ENCODE measurements around the gene ADAMTSL5.
"Not testable (repeated sequence)": the region's sequence is repeated elsewhere in the genome, so short reads cannot be mapped to it uniquely, and the experiment has no call there.

The ADAMTSL5 gene

GRCh38 chr19:1523412-1524286, 10.8 kb upstream of the ADAMTSL5 start, which contains the start of gene PLK5:
Gene PLK5 (plus strand): TSS chr19:1524077. CDS start chr19:1526997, 2,920 bp downstream.
- no peak within 1 kb of the TSS for H3K4me3 Mint-ChIP-seq
- H3K9me3 Mint-ChIP-seq, result no peaks in the 10 kb centered on the region
- no peak for ATAC-seq
- H3K27me3 Mint-ChIP-seq, result peaks cover 72% of the 10 kb centered on the region
- DNase-seq, result no peak
- peaks cover 9% of the 10 kb centered on the region for H3K4me1 Mint-ChIP-seq
- no peak within 1 kb of the TSS for H3K27ac Mint-ChIP-seq

- Mint-ChIP-seq H3K27ac (no peak overlapping the region), H3K9me3 (no peaks in the 10 kb centered on the region), H3K27me3 (peaks cover 75% of the 10 kb centered on the region), H3K4me1 (peaks cover 9% of the 10 kb centered on the region), H3K4me3 (no peak overlapping the region)
- no peak for ATAC-seq
- no peak for DNase-seq
These were observed 10.0 kb upstream of the ADAMTSL5 start for GRCh38 chr19:1522838-1523237.

GRCh38 chr19:1522061-1522460, 9.2 kb upstream of the ADAMTSL5 start:
- Mint-ChIP-seq H3K4me3 (no peak overlapping the region), H3K27ac (no peak overlapping the region), H3K9me3 (no peaks in the 10 kb centered on the region), H3K4me1 (peaks cover 9% of the 10 kb centered on the region), H3K27me3 (peaks cover 68% of the 10 kb centered on the region)
- ATAC-seq, result no peak
- DNase-seq, result no peak

- H3K4me3 Mint-ChIP-seq, result no peak overlapping the region
- H3K4me1 Mint-ChIP-seq, result peaks cover 9% of the 10 kb centered on the region
- H3K9me3 Mint-ChIP-seq, result no peaks in the 10 kb centered on the region
- no peak for DNase-seq
- H3K27me3 Mint-ChIP-seq, result peaks cover 68% of the 10 kb centered on the region
- no peak overlapping the region for H3K27ac Mint-ChIP-seq
- ATAC-seq, result no peak
These were observed 8.8 kb upstream of the ADAMTSL5 start for GRCh38 chr19:1521636-1522035.

GRCh38 chr19:1520203-1520780, 7.5 kb upstream of the ADAMTSL5 start:
- H3K4me1 Mint-ChIP-seq, result peaks cover 9% of the 10 kb centered on the region

DNA sequence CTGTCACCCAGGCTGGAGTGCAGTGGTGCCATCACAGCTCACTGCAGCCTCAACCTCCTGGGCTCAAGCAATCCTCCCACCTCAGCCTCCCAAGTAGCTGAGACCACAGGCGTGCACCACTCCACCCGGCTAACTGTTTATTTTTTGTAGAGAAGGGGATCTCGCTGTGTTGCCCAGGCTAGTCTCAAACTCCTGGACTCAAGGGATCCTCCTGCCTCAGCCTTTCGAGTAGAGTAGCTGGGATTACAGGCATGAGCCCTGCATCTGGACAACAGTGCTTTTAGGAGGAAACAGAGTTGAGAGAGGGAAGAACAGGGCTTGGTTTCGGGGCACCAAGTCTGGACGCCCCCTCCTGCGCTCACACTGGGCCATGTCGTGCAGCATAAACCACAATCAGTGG, 7.0 kb upstream of the ADAMTSL5 start:
- H3K27me3 Mint-ChIP-seq, result peaks cover 66% of the 10 kb centered on the region
- not testable (repeated sequence) for H3K27ac Mint-ChIP-seq, H3K9me3 Mint-ChIP-seq, ATAC-seq, H3K4me1 Mint-ChIP-seq, H3K4me3 Mint-ChIP-seq, DNase-seq

More at GRCh38 chr19:1520203-1520780, 7.5 kb upstream of the ADAMTSL5 start:
- no peak for ATAC-seq
- no peak for DNase-seq
- H3K4me3 Mint-ChIP-seq, result no peak overlapping the region
- no peaks in the 10 kb centered on the region for H3K9me3 Mint-ChIP-seq
- no peak overlapping the region for H3K27ac Mint-ChIP-seq
- peaks cover 66% of the 10 kb centered on the region for H3K27me3 Mint-ChIP-seq

- ATAC-seq (no peak), DNase-seq (no peak)
- no peak overlapping the region for H3K4me3 Mint-ChIP-seq
- no peak overlapping the region for H3K27ac Mint-ChIP-seq
- H3K27me3 Mint-ChIP-seq, result peaks cover 67% of the 10 kb centered on the region
- H3K9me3 Mint-ChIP-seq, result no peaks in the 10 kb centered on the region
- H3K4me1 Mint-ChIP-seq, result peaks cover 6% of the 10 kb centered on the region
These were observed 5.7 kb upstream of the ADAMTSL5 start for GRCh38 chr19:1518471-1518870.

- ATAC-seq, result no peak
- peaks cover 16% of the 10 kb centered on the region for H3K4me1 Mint-ChIP-seq
- no peak overlapping the region for H3K27ac Mint-ChIP-seq
- H3K9me3 Mint-ChIP-seq, result no peaks in the 10 kb centered on the region
- H3K4me3 Mint-ChIP-seq, result no peak overlapping the region
- DNase-seq, result no peak
- peaks cover 53% of the 10 kb centered on the region for H3K27me3 Mint-ChIP-seq
These were observed 3.6 kb upstream of the ADAMTSL5 start for GRCh38 chr19:1516395-1516753.

GRCh38 chr19:1514986-1515721, 2.3 kb upstream of the ADAMTSL5 start:
- H3K27ac Mint-ChIP-seq, result no peak overlapping the region
- DNase-seq (no peak), ATAC-seq (no peak)
- peaks cover 22% of the 10 kb centered on the region for H3K4me1 Mint-ChIP-seq
- peaks cover 60% of the 10 kb centered on the region for H3K27me3 Mint-ChIP-seq
- H3K4me3 Mint-ChIP-seq, result no peak overlapping the region
- H3K9me3 Mint-ChIP-seq, result no peaks in the 10 kb centered on the region

- no peak overlapping the region for H3K4me3 Mint-ChIP-seq
- no peak for ATAC-seq
These were observed 1.5 kb upstream of the ADAMTSL5 start for GRCh38 chr19:1514295-1514661.

DNA sequence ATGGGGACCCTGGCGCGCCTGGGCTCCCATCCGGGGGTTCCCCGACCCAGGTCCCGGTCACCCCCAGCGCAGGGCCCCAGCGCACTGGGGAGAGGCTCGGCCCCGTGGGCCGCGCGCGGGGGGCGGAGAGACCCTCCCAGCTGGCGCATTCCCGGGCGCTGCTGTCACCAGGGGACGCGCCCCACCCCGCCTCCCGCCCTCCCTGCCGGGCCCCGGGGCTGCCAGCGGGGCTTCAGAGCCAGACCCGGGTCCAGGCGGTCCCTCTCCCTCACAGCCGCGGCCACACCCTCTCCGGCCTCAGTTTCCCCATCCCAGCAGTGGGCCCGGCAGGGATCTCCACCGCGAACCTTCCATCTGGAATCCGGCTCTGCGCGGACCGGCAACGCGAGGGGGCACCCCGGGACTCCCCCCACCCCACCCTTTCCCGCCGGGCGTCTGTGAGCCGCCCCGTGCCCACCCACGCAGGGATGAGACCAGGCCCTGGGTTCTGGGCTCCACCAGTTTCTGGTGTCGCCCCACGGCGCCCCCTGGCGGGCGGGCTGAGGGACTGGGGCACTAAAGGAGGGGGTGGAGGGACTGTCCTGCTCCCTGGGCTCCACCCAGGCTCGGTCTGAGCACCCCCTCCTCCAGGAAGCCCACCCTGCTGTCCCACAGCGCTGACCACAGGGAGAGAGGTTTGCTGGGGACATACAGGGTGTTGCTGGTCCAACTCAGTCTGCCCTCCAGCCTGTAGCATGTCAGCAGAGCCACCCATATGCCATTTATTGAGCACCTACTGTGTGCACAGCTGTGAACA, 878 bp upstream of the ADAMTSL5 start:
- H3K4me1 Mint-ChIP-seq, result peaks cover 30% of the 10 kb centered on the region
- no peak overlapping the region for H3K27ac Mint-ChIP-seq
- DNase-seq (peak; percentile 76 to 82), ATAC-seq (peak; percentile 63)
- H3K4me3 Mint-ChIP-seq, result peak overlapping the region; percentile 55 to 61
- peaks cover 66% of the 10 kb centered on the region for H3K27me3 Mint-ChIP-seq
- no peaks in the 10 kb centered on the region for H3K9me3 Mint-ChIP-seq

More at GRCh38 chr19:1514295-1514661, 1.5 kb upstream of the ADAMTSL5 start:
- peaks cover 28% of the 10 kb centered on the region for H3K4me1 Mint-ChIP-seq
- peaks cover 68% of the 10 kb centered on the region for H3K27me3 Mint-ChIP-seq
- no peaks in the 10 kb centered on the region for H3K9me3 Mint-ChIP-seq
- no peak for DNase-seq
- H3K27ac Mint-ChIP-seq, result no peak overlapping the region

GRCh38 chr19:1511318-1512317, 1.2 kb downstream of the ADAMTSL5 start:
- ATAC-seq, result no peak
- H3K4me1 Mint-ChIP-seq, result peaks cover 48% of the 10 kb centered on the region
- H3K9me3 Mint-ChIP-seq, result no peaks in the 10 kb centered on the region
- peaks cover 57% of the 10 kb centered on the region for H3K27me3 Mint-ChIP-seq
- H3K27ac Mint-ChIP-seq, result no peak overlapping the region
- no peak for DNase-seq
- peak overlapping the region; percentile 79 to 84 for H3K4me3 Mint-ChIP-seq

DNA sequence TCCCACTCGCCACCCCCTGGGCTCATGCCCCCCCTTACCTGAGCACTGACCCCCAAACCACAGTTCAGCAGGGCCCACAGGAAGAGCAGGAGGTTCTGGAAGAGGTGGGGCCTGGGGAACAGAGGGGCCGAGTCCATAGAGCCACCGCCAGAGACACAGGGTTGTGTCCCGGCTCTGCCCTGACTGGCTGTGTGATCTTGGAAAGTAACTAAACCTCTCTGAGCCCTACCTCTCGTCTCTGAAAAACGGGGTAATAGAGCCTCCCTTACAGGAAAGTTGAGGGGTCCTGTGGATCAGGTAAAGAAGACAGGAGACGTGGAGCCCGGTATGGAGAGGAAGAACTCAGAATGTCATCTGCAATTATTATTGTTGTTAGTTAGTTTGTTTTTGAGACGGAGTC, 2.0 kb downstream of the ADAMTSL5 start:
- no peaks in the 10 kb centered on the region for H3K9me3 Mint-ChIP-seq
- DNase-seq, result no peak
- H3K27me3 Mint-ChIP-seq, result peaks cover 49% of the 10 kb centered on the region
- H3K27ac Mint-ChIP-seq, result no peak overlapping the region
- H3K4me1 Mint-ChIP-seq, result peaks cover 48% of the 10 kb centered on the region
- ATAC-seq, result no peak
- H3K4me3 Mint-ChIP-seq, result no peak overlapping the region

DNA sequence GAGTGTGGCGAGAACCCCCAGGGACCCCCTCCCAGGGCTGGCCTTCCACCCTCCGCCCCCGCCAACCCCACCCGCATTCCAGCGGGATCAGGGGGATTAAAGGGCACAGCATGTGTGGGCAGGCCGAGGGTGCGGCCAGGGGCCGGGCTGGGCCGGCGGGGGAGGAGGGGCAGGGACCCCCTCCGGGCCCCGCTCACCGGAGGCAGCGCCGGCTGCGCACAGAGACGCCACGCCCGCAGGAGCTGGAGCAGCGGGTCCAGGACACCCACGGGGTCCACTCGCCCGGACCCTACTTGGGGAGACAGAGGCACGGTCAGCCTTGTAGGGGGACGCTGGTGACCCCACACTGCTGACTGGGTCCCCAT, 2.4 kb downstream of the ADAMTSL5 start:
- Mint-ChIP-seq H3K4me3 (no peak overlapping the region), H3K9me3 (no peaks in the 10 kb centered on the region), H3K4me1 (peaks cover 48% of the 10 kb centered on the region), H3K27ac (no peak overlapping the region), H3K27me3 (peaks cover 50% of the 10 kb centered on the region)
- DNase-seq (no peak), ATAC-seq (no peak)
